H1 (cell line): ENCODE results near the gene NPTXR. TPM values are rescaled to one million over a fixed set of nuclear protein-coding genes. Genes with fewer than 3 reads are reported as not detected.

Experiments
- CTCF ChIA-PET: fragments of 300-600 bp; sonication (Branson Sonifier 250); formaldehyde crosslinking; loops from one replicate; lab custom pipeline; 2021; ENCODE audit not compliant: partially characterized antibody; lab: Charles Lee
- POLR2A ChIA-PET: fragments of 300-600 bp; sonication (Branson Sonifier 250); formaldehyde crosslinking; loops from one replicate; lab custom pipeline; 2021; ENCODE audit warnings: inconsistent platforms; ENCODE audit not compliant: partially characterized antibody; lab: Charles Lee
- DNase-seq, 2 experiments: peaks; one replicate each; pipeline versions ENCODE4 v3.0.0 to v3.0.0-alpha.2; 2010 to 2022; ENCODE audit warnings: low spot score in 2 of 2, low read depth in 1 of 2, mixed read lengths in 1 of 2
- FAIRE-seq: peaks from 2 replicates; lab custom pipeline; 2011; peaks lifted over from hg19 to GRCh38; lab: Jason Lieb, UNC
- H2AFZ ChIP-seq: 2 replicates; pipeline ENCODE4 v1.8.1; 2012; ENCODE audit warnings: low read length, inconsistent platforms
- H2AK5ac ChIP-seq: 2 replicates; pipeline ENCODE4 v1.6.1; 2013; ENCODE audit warnings: low read depth, low read length
- H2BK120ac ChIP-seq: replicated peaks from 2 replicates; pipeline ENCODE3; 2013; ENCODE audit warnings: low read depth, low read length, inconsistent platforms
- H2BK12ac ChIP-seq: 2 replicates; pipeline ENCODE4 v1.6.1; 2013; ENCODE audit warnings: low read depth, low read length
- H2BK15ac ChIP-seq: 2 replicates; pipeline ENCODE4 v1.6.1; 2013; ENCODE audit warnings: low read length
- H2BK20ac ChIP-seq: 2 replicates; pipeline ENCODE4 v1.6.1; 2013; ENCODE audit warnings: low read length
- H2BK5ac ChIP-seq: 2 replicates; pipeline ENCODE4 v1.6.1; 2013; ENCODE audit warnings: low read depth, low read length
- H3K14ac ChIP-seq: 2 replicates; pipeline ENCODE4 v1.6.1; 2013; ENCODE audit warnings: inconsistent platforms; ENCODE audit not compliant: insufficient read length
- H3K18ac ChIP-seq: 2 replicates; pipeline ENCODE4 v1.6.1; 2013; ENCODE audit warnings: low read length; ENCODE audit errors: extremely low read depth
- H3K23ac ChIP-seq: 2 replicates; pipeline ENCODE4 v1.6.1; 2013; ENCODE audit warnings: inconsistent platforms; ENCODE audit not compliant: insufficient read length
- H3K23me2 ChIP-seq: 2 replicates; pipeline ENCODE4 v1.6.1; 2013; ENCODE audit warnings: low read depth, low read length
- H3K27ac ChIP-seq: 2 replicates; pipeline ENCODE4 v1.6.1; 2011; ENCODE audit warnings: low read depth, low read length, inconsistent platforms
- H3K27me3 ChIP-seq, 4 experiments: replicated peaks in 1 of 4; 1 replicate in 1 of 4; 2 replicates in 3 of 4; pipeline versions ENCODE4 v1.6.1 to v1.8.1; 2011 to 2013; ENCODE audit warnings: low read length in 3 of 4, mild to moderate bottlenecking in 3 of 4, inconsistent platforms in 2 of 4, mixed read lengths in 2 of 4, moderate library complexity in 1 of 4; ENCODE audit not compliant: control insufficient read depth in 3 of 4, insufficient read depth in 3 of 4; ENCODE audit errors: extremely low read depth in 1 of 4
- H3K36me3 ChIP-seq, 4 experiments: 2 replicates each; pipeline versions ENCODE4 v1.6.1 to v1.8.1; 2011 to 2013; ENCODE audit warnings: mild to moderate bottlenecking in 4 of 4, low read length in 3 of 4, moderate library complexity in 2 of 4, control low read depth in 1 of 4, inconsistent platforms in 1 of 4; ENCODE audit not compliant: insufficient read depth in 4 of 4, control insufficient read depth in 2 of 4
- H3K4ac ChIP-seq: replicated peaks from 2 replicates; pipeline ENCODE3; 2013; ENCODE audit warnings: low read length, low read depth, mixed read lengths, inconsistent platforms; ENCODE audit not compliant: insufficient read length
- H3K4me1 ChIP-seq, 4 experiments: replicated peaks in 1 of 4; 1 replicate in 1 of 4; 2 replicates in 3 of 4; pipeline versions ENCODE4 v1.6.1 to v1.8.1; 2011 to 2013; ENCODE audit warnings: low read length in 3 of 4, inconsistent platforms in 2 of 4, mixed read lengths in 1 of 4; ENCODE audit not compliant: insufficient read depth in 4 of 4, control insufficient read depth in 3 of 4
- H3K4me2 ChIP-seq, 2 experiments: 2 replicates each; pipeline versions ENCODE4 v1.6.1 to v1.8.1; 2011 to 2013; ENCODE audit warnings: low read depth in 2 of 2, low read length in 2 of 2, control low read depth in 1 of 2, inconsistent platforms in 1 of 2, mild to moderate bottlenecking in 1 of 2; ENCODE audit not compliant: insufficient read depth in 1 of 2
- H3K4me3 ChIP-seq, 4 experiments: fragments of 200-600, 300-600 bp in 1 of 4; sonication (generic), shearing (Covaris generic), sonication (Bioruptor Twin) in 1 of 4; 2 replicates each; pipeline versions ENCODE4 v1.5.1 to v1.8.1; 2011 to 2016; ENCODE audit warnings: low read length in 4 of 4, low read depth in 3 of 4, control low read depth in 2 of 4, inconsistent platforms in 2 of 4, mild to moderate bottlenecking in 2 of 4, mixed read lengths in 1 of 4, moderate library complexity in 1 of 4; ENCODE audit not compliant: insufficient read depth in 2 of 4; ENCODE audit errors: extremely low read depth in 1 of 4
- H3K56ac ChIP-seq: replicated peaks from 2 replicates; pipeline ENCODE3; 2013; ENCODE audit warnings: low read depth, mild to moderate bottlenecking, mixed read lengths, low read length, inconsistent platforms; ENCODE audit not compliant: insufficient read length
- H3K79me1 ChIP-seq: 2 replicates; pipeline ENCODE4 v1.6.1; 2013; ENCODE audit warnings: low read depth, low read length, control low read depth
- H3K79me2 ChIP-seq, 2 experiments: 2 replicates each; pipeline versions ENCODE4 v1.6.1 to v1.8.1; 2012 to 2013; ENCODE audit warnings: low read length in 2 of 2, mild to moderate bottlenecking in 2 of 2, inconsistent platforms in 1 of 2; ENCODE audit not compliant: insufficient read depth in 2 of 2, control insufficient read depth in 1 of 2
- H3K9ac ChIP-seq, 4 experiments: replicated peaks in 1 of 4; 1 replicate in 1 of 4; 2 replicates in 3 of 4; pipeline versions ENCODE4 v1.6.1 to v1.8.1; 2011 to 2013; ENCODE audit warnings: low read depth in 3 of 4, low read length in 3 of 4, control low read depth in 2 of 4, mild to moderate bottlenecking in 2 of 4, moderate library complexity in 2 of 4, inconsistent platforms in 1 of 4; ENCODE audit errors: extremely low read depth in 1 of 4
- H3K9me3 ChIP-seq, 2 experiments: 2 replicates each; pipeline versions ENCODE4 v1.6.1 to v1.8.1; 2012 to 2013; ENCODE audit warnings: mild to moderate bottlenecking in 2 of 2, moderate library complexity in 2 of 2, control low read depth in 1 of 2, inconsistent platforms in 1 of 2, low read depth in 1 of 2, low read length in 1 of 2, mixed read lengths in 1 of 2; ENCODE audit not compliant: insufficient read depth in 2 of 2
- H4K20me1 ChIP-seq, 2 experiments: replicated peaks in 1 of 2; 2 replicates each; pipeline versions ENCODE3 to v1.8.1; 2011 to 2013; ENCODE audit warnings: inconsistent platforms in 2 of 2, low read length in 2 of 2, mild to moderate bottlenecking in 1 of 2; ENCODE audit not compliant: insufficient read depth in 2 of 2, control insufficient read depth in 1 of 2
- H4K5ac ChIP-seq: 2 replicates; pipeline ENCODE4 v1.6.1; 2013; ENCODE audit warnings: low read length, low read depth, mixed read lengths, inconsistent platforms; ENCODE audit not compliant: insufficient read length
- H4K8ac ChIP-seq: 2 replicates; pipeline ENCODE4 v1.8.0; 2013; ENCODE audit warnings: mild to moderate bottlenecking, moderate library complexity, low read length, inconsistent platforms; ENCODE audit not compliant: insufficient read depth; ENCODE audit errors: extremely low read depth
- H4K91ac ChIP-seq: replicated peaks from 2 replicates; pipeline ENCODE3; 2013; ENCODE audit warnings: low read length, mixed read lengths, inconsistent platforms; ENCODE audit not compliant: insufficient read length
- BCL11A ChIP-seq, 2 experiments: IDR thresholded peaks; one replicate each; pipeline ENCODE4 v1.6.1; 2011; ENCODE audit warnings: low read depth in 2 of 2, low read length in 2 of 2, mild to moderate bottlenecking in 2 of 2
- FOSL1 ChIP-seq: IDR thresholded peaks from 2 replicates; pipeline ENCODE4 v1.6.1; 2011; ENCODE audit warnings: mild to moderate bottlenecking, low read depth, low read length, moderate library complexity; ENCODE audit not compliant: insufficient read depth
- GTF2F1 ChIP-seq: IDR thresholded peaks from 2 replicates; pipeline ENCODE4 v1.6.1; 2012; ENCODE audit warnings: low read depth, low read length, improper control_type of control experiment, borderline replicate concordance
- NANOG ChIP-seq: IDR thresholded peaks from 2 replicates; pipeline ENCODE4 v1.6.1; 2011; ENCODE audit warnings: low read length, low read depth, mild to moderate bottlenecking, inconsistent platforms; ENCODE audit not compliant: insufficient read depth, poor library complexity, severe bottlenecking
- POU5F1 ChIP-seq: IDR thresholded peaks from 2 replicates; pipeline ENCODE4 v1.6.1; 2011; ENCODE audit warnings: low read depth, mild to moderate bottlenecking, low read length, moderate library complexity
- RAD21 ChIP-seq, 2 experiments: IDR thresholded peaks in 1 of 2; conservative IDR thresholded peaks in 1 of 2; 2 replicates each; pipeline ENCODE4 v1.6.1; 2011; ENCODE audit warnings: low read depth in 2 of 2, low read length in 2 of 2, improper control_type of control experiment in 1 of 2, inconsistent platforms in 1 of 2, mild to moderate bottlenecking in 1 of 2, moderate library complexity in 1 of 2
- RFX5 ChIP-seq: IDR thresholded peaks from 2 replicates; pipeline ENCODE4 v1.6.1; 2011; ENCODE audit warnings: low read depth, low read length, improper control_type of control experiment, borderline replicate concordance
- RNF2 ChIP-seq: fragments of 200-900, 300-1000 bp; sonication (generic); IDR thresholded peaks from 2 replicates; pipeline ENCODE4 v1.7.1; 2016; ENCODE audit warnings: borderline replicate concordance, low read depth, mild to moderate bottlenecking, antibody characterized with exemption, low read length; ENCODE audit not compliant: poor library complexity, severe bottlenecking; ENCODE audit errors: missing control alignments
- SIN3A ChIP-seq, 2 experiments: IDR thresholded peaks in 1 of 2; conservative IDR thresholded peaks in 1 of 2; 2 replicates each; pipeline ENCODE4 v1.6.1; 2011 to 2012; ENCODE audit warnings: low read length in 2 of 2, improper control_type of control experiment in 1 of 2, low read depth in 1 of 2, mild to moderate bottlenecking in 1 of 2
- SP1 ChIP-seq: IDR thresholded peaks from 2 replicates; pipeline ENCODE4 v1.6.1; 2011; ENCODE audit warnings: low read depth, low read length
- SUZ12 ChIP-seq: fragments of 200-600 bp; sonication (generic); IDR thresholded peaks from 2 replicates; pipeline ENCODE4 v1.6.1; 2012; ENCODE audit warnings: mild to moderate bottlenecking, inconsistent platforms, low read length, moderate library complexity, mixed read lengths
- ZNF274 ChIP-seq: IDR thresholded peaks from 2 replicates; pipeline ENCODE4 v1.7.0; 2012; ENCODE audit warnings: low read length, borderline replicate concordance; ENCODE audit errors: extremely low read depth
- WGBS, 2 experiments: shearing (Covaris generic) in 1 of 2; methylation state at CpG; one replicate each; pipeline versions ENCODE4 v1.1.6 to v1.1.7; 2013 to 2015; ENCODE audit warnings: low lambda C conversion rate in 2 of 2, mixed read lengths in 2 of 2, inconsistent platforms in 1 of 2, low coverage in 1 of 2, missing lambda C conversion rate in 1 of 2; ENCODE audit not compliant: insufficient replicate concordance in 2 of 2, insufficient coverage in 1 of 2, insufficient read length in 1 of 2; ENCODE audit errors: extremely low coverage in 1 of 2, missing lambda C conversion rate in 1 of 2; 5-methylcytosine and 5-hydroxymethylcytosine counted together
- polyA plus RNA-seq, 7 experiments: library from polyadenylated mRNA; depleted of rRNA in 3 of 7; stranded (reverse) in 5 of 7; unstranded in 2 of 7; fragments of >200 nt in 5 of 7; fragments of 200-250 nt in 2 of 7; gene quantifications; 1 replicate in 5 of 7; 2 replicates in 1 of 7; 4 replicates in 1 of 7; pipeline versions ENCODE4 v1.2.1 to v1.2.3, GENCODE V29; 2011 to 2013; ENCODE audit warnings: missing spikeins in 2 of 7, mixed read lengths in 2 of 7
- total RNA-seq: library from RNA; stranded (reverse); fragmentation: NEBNext Ultra II Directional; extraction: Animal tissue kit (Norgen Biotek cat#: 25700); gene quantifications from 2 replicates; pipeline ENCODE4 v1.2.1, GENCODE V29; 2021

Gene NPTXR
- total and polyA plus RNA-seq, 2 of the 8 experiments (the other 6 are each of a cell fraction or from before 2014, with no cell fraction given) = 3.7 to 6.4 TPM

- Histone ChIP-seq H3K23ac (no peak overlapping the region), H3K14ac (no peak overlapping the region), H2BK5ac (no peak overlapping the region), H3K36me3 (no peaks in the 10 kb centered on the region), H2BK12ac (no peak overlapping the region), H3K79me2 (no peaks in the 10 kb centered on the region), H4K8ac (no peak overlapping the region), H2BK15ac (no peak overlapping the region), H2AFZ (no peak overlapping the region), H3K18ac (no peak overlapping the region), H3K9ac (no peak overlapping the region), H3K56ac (no peak overlapping the region), H3K4me3 (no peak overlapping the region), H3K9me3 (no peaks in the 10 kb centered on the region), H4K20me1 (peaks cover 0 to 2% of the 10 kb centered on the region in 2 experiments)
- TF ChIP-seq POU5F1 = no peak
- no peak for TF ChIP-seq RNF2
- no peak for TF ChIP-seq RAD21 (IDR thresholded peaks at IDR 0.05 in 1 of 2, conservative IDR thresholded peaks at IDR 0.05 in 1 of 2; ENCODE audit: low read depth in 2 of 2, low read length in 2 of 2)
- TF ChIP-seq SP1 = no peak
- TF ChIP-seq BCL11A (IDR thresholded peaks at IDR 0.05; ENCODE audit: low read depth in 2 of 2, low read length in 2 of 2) = no peak
- TF ChIP-seq ZNF274 = no peak
- no peak for TF ChIP-seq FOSL1
- TF ChIP-seq SUZ12 = no peak
- TF ChIP-seq NANOG = no peak
- TF ChIP-seq GTF2F1 = no peak
- TF ChIP-seq SIN3A (conservative IDR thresholded peaks at IDR 0.05 in 1 of 2, IDR thresholded peaks at IDR 0.05 in 1 of 2; ENCODE audit: low read depth in 1 of 2, low read length in 2 of 2) = no peak
- TF ChIP-seq RFX5 = no peak
- TF ChIP-seq, all 59 proteins: peak for 0
- CTCF ChIA-PET = no interaction called here
- no peak for DNase-seq
- Histone ChIP-seq H4K91ac (no peak overlapping the region), H2BK20ac (no peak overlapping the region), H3K4me2 (no peak overlapping the region), H3K79me1 (no peaks in the 10 kb centered on the region), H3K4me1 (peaks cover 0 to 4% (median 2%) of the 10 kb centered on the region in 4 experiments; a peak in 3 of 7 replicates), H3K27me3 (no peaks in the 10 kb centered on the region; a peak in 2 of 7 replicates), H3K27ac (no peak overlapping the region), H2BK120ac (no peak overlapping the region), H2AK5ac (no peak overlapping the region), H3K23me2 (peaks cover 6% of the 10 kb centered on the region; the same call in 1 of the 2 replicates), H4K5ac (no peak overlapping the region), H3K4ac (no peak overlapping the region)
- POLR2A ChIA-PET = no interaction called here
- WGBS, 2 experiments = 87% methylated on average over 4 of the region's 4 CpGs; no CpG with 5 or more reads in 1 of the 2 experiments
- no peak for FAIRE-seq
These were observed 70.4 kb downstream of the NPTXR start for GRCh38 chr22:38773363-38773946.
